Stomach (tissue), 9 donors: Measurements from ENCODE around the gene ZNF584. TPM values are rescaled to one million over a fixed set of nuclear protein-coding genes. Genes with fewer than 3 reads are reported as not detected.

Experiments used
- DNase-seq, 2 donors: peaks; one replicate each; pipeline versions ENCODE4 v3.0.0 to v3.0.0-alpha.2; 2013 to 2019
- H3K27ac ChIP-seq, 5 donors: fragments of 200-600 bp in 4 of 5; sonication (generic) in 4 of 5; one replicate each; pipeline ENCODE4 v1.5.1; 2013 to 2019; ENCODE audit warnings: mild to moderate bottlenecking in 1 of 5, moderate library complexity in 1 of 5
- H3K27me3 ChIP-seq, 3 donors: fragments of 200-600 bp; sonication (generic); one replicate each; pipeline ENCODE4 v1.5.1; 2017 to 2019; ENCODE audit warnings: mixed run types in 1 of 3
- H3K36me3 ChIP-seq, 4 donors: fragments of 200-600 bp; sonication (generic); 1 replicate in 3 of 4; 2 replicates in 1 of 4; pipeline ENCODE4 v1.5.1; 2016 to 2019
- H3K4me1 ChIP-seq, 4 donors: fragments of 200-600 bp; sonication (generic); one replicate each; pipeline ENCODE4 v1.5.1; 2016 to 2019
- H3K4me3 ChIP-seq, 4 donors: fragments of 200-600 bp; sonication (generic) in 3 of 4; one replicate each; pipeline ENCODE4 v1.5.1; 2016 to 2019; ENCODE audit warnings: mild to moderate bottlenecking in 1 of 4
- H3K9me3 ChIP-seq, 4 donors: fragments of 200-600 bp; sonication (generic); one replicate each; pipeline ENCODE4 v1.5.1; 2016 to 2019
- CTCF ChIP-seq, 7 experiments: fragments of 450-650 bp in 4 of 7; fragments of 200-600 bp in 3 of 7; sonication (generic) in 3 of 7; IDR thresholded peaks; one replicate each; pipeline ENCODE4 v1.5.1; 2016 to 2019; ENCODE audit warnings: antibody characterized with exemption in 7 of 7, control low read depth in 2 of 7, mild to moderate bottlenecking in 1 of 7
- EP300 ChIP-seq: sonication (generic); formaldehyde crosslinking; IDR thresholded peaks from one replicate; pipeline ENCODE4 v1.6.1; 2017; ENCODE audit warnings: antibody characterized with exemption
- POLR2A ChIP-seq, 4 donors: fragments of 450-650 bp; IDR thresholded peaks; one replicate each; pipeline ENCODE4 v1.6.1; 2016; ENCODE audit warnings: antibody characterized with exemption in 4 of 4, control low read depth in 2 of 4, mild to moderate bottlenecking in 1 of 4, moderate library complexity in 1 of 4
- POLR2AphosphoS5 ChIP-seq, 3 donors: sonication (generic); formaldehyde crosslinking; IDR thresholded peaks; one replicate each; pipeline ENCODE4 v1.6.1; 2016; ENCODE audit warnings: antibody characterized with exemption in 3 of 3
- WGBS, 5 donors: extraction: QIAGEN DNeasy Blood & Tissue Kit in 3 of 5; methylation state at CpG; one replicate each; pipeline versions ENCODE4 v1.1.5 to v1.1.7; 2013 to 2018; 5-methylcytosine and 5-hydroxymethylcytosine counted together
- intact Hi-C: fragments of 100-400 bp; cut with DNase I; formaldehyde crosslinking; loops from one replicate; pipeline ENCODE4 v1.15.1; 2023; ENCODE audit warnings: low total_unique reads
- polyA plus RNA-seq, 3 donors: library from polyadenylated mRNA; stranded (reverse); fragments of 200-250 nt; gene quantifications; one replicate each; pipeline ENCODE4 v1.2.3, GENCODE V29; 2013
- total RNA-seq, 5 donors: library from RNA; depleted of rRNA; stranded (reverse); fragments of >200 nt; gene quantifications; one replicate each; pipeline versions ENCODE4 v1.1.0 to v1.2.3, GENCODE V29; 2014 to 2016
- donor health status: healthy with polysubstance abuse.
- donor health status: Bipolar disorder and iron deficiency.
- donor health status: healthy.

Gene ZNF584
- total and polyA plus RNA-seq, 8 donors, result 5.4 to 114 (median 10.8) TPM; not detected in 1

- 2 to 8% (median 3%) methylated on average over 11 of the region's 11 CpGs for WGBS, 5 donors
Measured at GRCh38 chr19:58450856-58451357, 42.5 kb downstream of the ZNF584 start.

GRCh38 chr19:58451358-58452101 lies 43.1 kb downstream of the ZNF584 start, which contains the start of gene ZNF324B:
Gene ZNF324B (plus strand): TSS chr19:58451622. CDS start chr19:58453702, 2,080 bp downstream.
- DNase-seq, result peak; percentile 97 to 99
- Histone ChIP-seq H3K4me3 (peak within 1 kb of the TSS; percentile 76 to 96 (median 93)), H3K27me3 (peaks cover 0 to 26% (median 0%) of the 10 kb centered on the region in 3 donors), H3K9me3 (peaks cover 0 to 9% (median 0%) of the 10 kb centered on the region in 4 donors), H3K27ac (peak within 1 kb of the TSS; percentile 68 to 87 (median 75)), H3K4me1 (peaks cover 4 to 21% (median 15%) of the 10 kb centered on the region in 4 donors), H3K36me3 (peaks cover 8 to 30% (median 28%) of the 10 kb centered on the region in 4 donors)
- intact Hi-C loops, result no loop called here
- WGBS, 5 donors, result 0% methylated on average over 10 to 79 of the region's 79 CpGs
- peak; percentile 61 to 89 (median 70) for TF ChIP-seq POLR2AphosphoS5 (IDR thresholded peaks at IDR 0.05)
- no peak for TF ChIP-seq POLR2A (IDR thresholded peaks at IDR 0.05)

More at GRCh38 chr19:58450856-58451357, 42.5 kb downstream of the ZNF584 start:
- Histone ChIP-seq H3K27ac (peak overlapping the region; percentile 31 to 87 (median 68)), H3K9me3 (peaks cover 0 to 9% (median 0%) of the 10 kb centered on the region in 4 donors), H3K4me1 (peaks cover 4 to 21% (median 15%) of the 10 kb centered on the region in 4 donors), H3K27me3 (peaks cover 0 to 26% (median 0%) of the 10 kb centered on the region in 3 donors), H3K4me3 (peak overlapping the region; percentile 76 to 96 (median 93)), H3K36me3 (peaks cover 3 to 24% (median 22%) of the 10 kb centered on the region in 4 donors)
- no peak for TF ChIP-seq EP300
- intact Hi-C loops, result no loop called here
- peak in 1 of 2 donors; percentile 42 for DNase-seq

GRCh38 chr19:58453743-58454142 lies 45.3 kb downstream of the ZNF584 start:
- intact Hi-C loops, result no loop called here
- WGBS, 5 donors, result 92 to 96% (median 94%) methylated on average over 6 of the region's 6 CpGs
- Histone ChIP-seq H3K27me3 (peaks cover 0 to 7% (median 0%) of the 10 kb centered on the region in 3 donors), H3K27ac (no peak overlapping the region), H3K4me3 (no peak overlapping the region), H3K36me3 (peaks cover 14 to 52% (median 47%) of the 10 kb centered on the region in 4 donors), H3K9me3 (peaks cover 0 to 5% (median 0%) of the 10 kb centered on the region in 4 donors), H3K4me1 (peaks cover 4 to 21% (median 15%) of the 10 kb centered on the region in 4 donors)
- TF ChIP-seq POLR2A (IDR thresholded peaks at IDR 0.05), result no peak
- DNase-seq, result no peak

GRCh38 chr19:58455306-58455705 lies 46.9 kb downstream of the ZNF584 start:
- intact Hi-C loops, result no loop called here
- DNase-seq, result no peak
- H3K27me3 ChIP-seq, result no peaks in the 10 kb centered on the region
- WGBS, 5 donors, result 93 to 97% (median 96%) methylated on average over 19 to 21 of the region's 21 CpGs
- TF ChIP-seq POLR2AphosphoS5 (IDR thresholded peaks at IDR 0.05), result no peak
- no peak for TF ChIP-seq EP300
- TF ChIP-seq POLR2A (IDR thresholded peaks at IDR 0.05), result no peak
- no peak for TF ChIP-seq CTCF (IDR thresholded peaks at IDR 0.05)
- peaks cover 14 to 57% (median 47%) of the 10 kb centered on the region in 4 donors for H3K36me3 ChIP-seq
- no peak overlapping the region for H3K4me3 ChIP-seq
- H3K4me1 ChIP-seq, result peaks cover 4 to 21% (median 15%) of the 10 kb centered on the region in 4 donors
- H3K27ac ChIP-seq, result no peak overlapping the region
- H3K9me3 ChIP-seq, result no peaks in the 10 kb centered on the region

- no peak overlapping the region for H3K4me3 ChIP-seq
- no peak for DNase-seq
- TF ChIP-seq CTCF (IDR thresholded peaks at IDR 0.05) (no peak), POLR2A (IDR thresholded peaks at IDR 0.05) (no peak)
- H3K27ac ChIP-seq, result no peak overlapping the region
- peaks cover 0 to 14% (median 9%) of the 10 kb centered on the region in 4 donors for H3K4me1 ChIP-seq
- H3K36me3 ChIP-seq, result peaks cover 14 to 57% (median 47%) of the 10 kb centered on the region in 4 donors
- H3K27me3 ChIP-seq, result no peaks in the 10 kb centered on the region
- 97 to 98% (median 98%) methylated on average over 30 to 35 of the region's 35 CpGs for WGBS, 5 donors
- H3K9me3 ChIP-seq, result no peaks in the 10 kb centered on the region
- intact Hi-C loops, result no loop called here
Measured at GRCh38 chr19:58456111-58456510, 47.7 kb downstream of the ZNF584 start.
